Measurements from ENCODE around the gene C1orf210.

The C1orf210 gene

GRCh38 chr1:43288058-43288784 is 2.8 kb upstream of the C1orf210 start:
- Histone ChIP-seq H3K9me3 (ENCODE audit: severe bottlenecking) (no peaks in the 10 kb centered on the region), H3K36me3 (no peaks in the 10 kb centered on the region), H3K27ac (no peak overlapping the region), H3K4me3 (ENCODE audit: low read depth, low read length) (no peak overlapping the region), H3K27me3 (ENCODE audit: insufficient read depth, low read depth, severe bottlenecking) (no peaks in the 10 kb centered on the region)
- TF ChIP-seq CTCF (IDR thresholded peaks at IDR 0.05; ENCODE audit: low read depth, low read length) = no peak
- DNase-seq = no peak

GRCh38 chr1:43286533-43286932 is 1.2 kb upstream of the C1orf210 start:
- no peak overlapping the region for H3K4me3 ChIP-seq (ENCODE audit: low read depth, low read length)
- no peak for DNase-seq
- no peaks in the 10 kb centered on the region for H3K36me3 ChIP-seq
- H3K27me3 ChIP-seq (ENCODE audit: insufficient read depth, low read depth, severe bottlenecking) = no peaks in the 10 kb centered on the region
- H3K9me3 ChIP-seq (ENCODE audit: severe bottlenecking) = no peaks in the 10 kb centered on the region
- no peak for TF ChIP-seq CTCF (IDR thresholded peaks at IDR 0.05; ENCODE audit: low read depth, low read length)
- no peak overlapping the region for H3K27ac ChIP-seq

GRCh38 chr1:43286115-43286514 is 734 bp upstream of the C1orf210 start:
- DNase-seq = no peak
- Histone ChIP-seq H3K9me3 (ENCODE audit: severe bottlenecking) (no peaks in the 10 kb centered on the region), H3K27me3 (ENCODE audit: insufficient read depth, low read depth, severe bottlenecking) (no peaks in the 10 kb centered on the region), H3K36me3 (no peaks in the 10 kb centered on the region), H3K27ac (no peak overlapping the region), H3K4me3 (ENCODE audit: low read depth, low read length) (no peak overlapping the region)
- no peak for TF ChIP-seq CTCF (IDR thresholded peaks at IDR 0.05; ENCODE audit: low read depth, low read length)

GRCh38 chr1:43284546-43285110 is 753 bp downstream of the C1orf210 start:
- Histone ChIP-seq H3K4me3 (ENCODE audit: low read depth, low read length) (no peak overlapping the region), H3K27me3 (ENCODE audit: insufficient read depth, low read depth, severe bottlenecking) (no peaks in the 10 kb centered on the region), H3K27ac (no peak overlapping the region), H3K9me3 (ENCODE audit: severe bottlenecking) (no peaks in the 10 kb centered on the region), H3K36me3 (no peaks in the 10 kb centered on the region)
- DNase-seq = no peak
- no peak for TF ChIP-seq CTCF (IDR thresholded peaks at IDR 0.05; ENCODE audit: low read depth, low read length)

GRCh38 chr1:43284065-43284464 is 1.3 kb downstream of the C1orf210 start:
- TF ChIP-seq CTCF (IDR thresholded peaks at IDR 0.05; ENCODE audit: low read depth, low read length) = no peak
- H3K4me3 ChIP-seq (ENCODE audit: low read depth, low read length) = no peak overlapping the region
- no peaks in the 10 kb centered on the region for H3K27me3 ChIP-seq (ENCODE audit: insufficient read depth, low read depth, severe bottlenecking)
- H3K9me3 ChIP-seq (ENCODE audit: severe bottlenecking) = no peaks in the 10 kb centered on the region
- DNase-seq = no peak
- no peak overlapping the region for H3K27ac ChIP-seq
- no peaks in the 10 kb centered on the region for H3K36me3 ChIP-seq

All from WERI-Rb-1 (cell line).